HG03342 (cell line): ENCODE measurements around the gene THSD4.

ENCODE experiments used
- ATAC-seq: cut with Tn5 transposase; IDR thresholded peaks from one replicate; pipeline ENCODE4 v1.9.1; 2021; ENCODE audit warnings: mild to moderate bottlenecking, moderate library complexity; ENCODE audit not compliant: unreplicated experiment

The THSD4 gene

GRCh38 chr15:71288348-71288955, 173.2 kb downstream of the THSD4 start:
- no peak for ATAC-seq

- no peak for ATAC-seq
These were observed 174.7 kb downstream of the THSD4 start for GRCh38 chr15:71290002-71290401.

GRCh38 chr15:71290881-71291635, 175.8 kb downstream of the THSD4 start:
- ATAC-seq, result no peak

GRCh38 chr15:71291723-71292122, 176.5 kb downstream of the THSD4 start:
- no peak for ATAC-seq

- ATAC-seq, result no peak
These were observed 178.5 kb downstream of the THSD4 start for GRCh38 chr15:71293723-71294122.

GRCh38 chr15:71294251-71294910, 179.1 kb downstream of the THSD4 start:
- no peak for ATAC-seq

GRCh38 chr15:71294911-71295602, 179.8 kb downstream of the THSD4 start:
- ATAC-seq, result no peak

- no peak for ATAC-seq
These were observed 180.5 kb downstream of the THSD4 start for GRCh38 chr15:71295603-71296314.

GRCh38 chr15:71296315-71296679, 181.0 kb downstream of the THSD4 start:
- ATAC-seq, result no peak

- ATAC-seq, result no peak
These were observed 186.8 kb downstream of the THSD4 start for GRCh38 chr15:71301958-71302621.

GRCh38 chr15:71302861-71303410, 187.7 kb downstream of the THSD4 start:
- no peak for ATAC-seq

GRCh38 chr15:71303977-71304376, 188.7 kb downstream of the THSD4 start:
- no peak for ATAC-seq

GRCh38 chr15:71304681-71305080, 189.4 kb downstream of the THSD4 start:
- no peak for ATAC-seq

GRCh38 chr15:71306538-71306937, 191.3 kb downstream of the THSD4 start:
- ATAC-seq, result no peak

GRCh38 chr15:71312194-71312708, 197.0 kb downstream of the THSD4 start:
- no peak for ATAC-seq

GRCh38 chr15:71312731-71313460, 197.6 kb downstream of the THSD4 start:
- ATAC-seq, result no peak

GRCh38 chr15:71313806-71314205, 198.5 kb downstream of the THSD4 start:
- no peak for ATAC-seq

GRCh38 chr15:71314956-71315537, 199.8 kb downstream of the THSD4 start:
- no peak for ATAC-seq

- ATAC-seq, result no peak
These were observed 201.6 kb downstream of the THSD4 start for GRCh38 chr15:71316911-71317310.
